Osteocyte (in vitro differentiated cells): Measurements from ENCODE around the gene ZDHHC14. TPM values are rescaled to one million over a fixed set of nuclear protein-coding genes. Genes with fewer than 3 reads are reported as not detected.

Experiments
- DNase-seq: peaks from one replicate; pipeline ENCODE4 v3.0.0; 2021; ENCODE audit warnings: mixed read lengths; ENCODE audit not compliant: unreplicated experiment; ENCODE audit errors: extremely low spot score
- H3K27ac Mint-ChIP-seq: one replicate; pipeline ENCODE4 v1.8.0; 2021; ENCODE audit warnings: mild to moderate bottlenecking, mixed read lengths; ENCODE audit not compliant: unreplicated experiment
- H3K27me3 Mint-ChIP-seq: one replicate; pipeline ENCODE4 v1.8.0; 2021; ENCODE audit warnings: mixed read lengths; ENCODE audit not compliant: unreplicated experiment
- H3K36me3 Mint-ChIP-seq: one replicate; pipeline ENCODE4 v1.8.0; 2021; ENCODE audit warnings: mixed read lengths; ENCODE audit not compliant: unreplicated experiment
- H3K4me1 Mint-ChIP-seq: one replicate; pipeline ENCODE4 v1.8.0; 2021; ENCODE audit warnings: mixed read lengths; ENCODE audit not compliant: unreplicated experiment
- H3K4me3 Mint-ChIP-seq: one replicate; pipeline ENCODE4 v1.8.0; 2021; ENCODE audit warnings: mild to moderate bottlenecking, moderate library complexity, mixed read lengths; ENCODE audit not compliant: unreplicated experiment
- H3K9me3 Mint-ChIP-seq: one replicate; pipeline ENCODE4 v1.8.0; 2021; ENCODE audit warnings: mixed read lengths; ENCODE audit not compliant: unreplicated experiment
- total RNA-seq: library from RNA; stranded (reverse); gene quantifications from 2 replicates; pipeline ENCODE4 v1.2.1, GENCODE V29; 2021
- TF ChIP-seq, protein P1 (sequence below): fragments of 200-600 bp; sonication (generic); IDR thresholded peaks from 2 replicates; pipeline ENCODE4 v1.5.0; 2021; ENCODE audit warnings: antibody characterized with exemption, mild to moderate bottlenecking, moderate library complexity

Gene ZDHHC14
- total RNA-seq, 1 donor from 2014 or later: 9.1 TPM

DNA sequence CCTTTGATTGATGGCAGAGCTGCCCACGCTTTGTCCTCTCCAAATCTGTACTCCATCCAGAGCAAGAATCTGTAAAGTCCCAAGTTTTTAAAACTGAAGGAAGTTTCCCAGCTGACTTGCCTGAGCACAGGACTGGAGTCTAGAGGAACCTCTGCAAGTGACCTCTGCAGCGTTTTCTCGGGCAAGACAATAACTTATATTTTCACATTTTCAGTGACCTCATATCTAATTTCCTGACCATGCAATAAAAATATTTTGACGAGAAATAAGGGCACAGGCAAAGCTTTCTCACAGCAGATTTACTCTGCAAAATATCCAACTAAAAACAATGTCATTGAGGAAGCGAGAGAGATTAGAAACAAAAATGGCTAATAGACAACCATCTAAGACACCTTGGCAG lies 256.5 kb downstream of the ZDHHC14 start:
- peaks cover 5% of the 10 kb centered on the region for H3K4me1 Mint-ChIP-seq
- no peak overlapping the region for H3K27ac Mint-ChIP-seq
- H3K4me3 Mint-ChIP-seq: no peak overlapping the region
- no peaks in the 10 kb centered on the region for H3K9me3 Mint-ChIP-seq
- DNase-seq: no peak
- no peaks in the 10 kb centered on the region for H3K36me3 Mint-ChIP-seq
- TF ChIP-seq, protein P1, sequence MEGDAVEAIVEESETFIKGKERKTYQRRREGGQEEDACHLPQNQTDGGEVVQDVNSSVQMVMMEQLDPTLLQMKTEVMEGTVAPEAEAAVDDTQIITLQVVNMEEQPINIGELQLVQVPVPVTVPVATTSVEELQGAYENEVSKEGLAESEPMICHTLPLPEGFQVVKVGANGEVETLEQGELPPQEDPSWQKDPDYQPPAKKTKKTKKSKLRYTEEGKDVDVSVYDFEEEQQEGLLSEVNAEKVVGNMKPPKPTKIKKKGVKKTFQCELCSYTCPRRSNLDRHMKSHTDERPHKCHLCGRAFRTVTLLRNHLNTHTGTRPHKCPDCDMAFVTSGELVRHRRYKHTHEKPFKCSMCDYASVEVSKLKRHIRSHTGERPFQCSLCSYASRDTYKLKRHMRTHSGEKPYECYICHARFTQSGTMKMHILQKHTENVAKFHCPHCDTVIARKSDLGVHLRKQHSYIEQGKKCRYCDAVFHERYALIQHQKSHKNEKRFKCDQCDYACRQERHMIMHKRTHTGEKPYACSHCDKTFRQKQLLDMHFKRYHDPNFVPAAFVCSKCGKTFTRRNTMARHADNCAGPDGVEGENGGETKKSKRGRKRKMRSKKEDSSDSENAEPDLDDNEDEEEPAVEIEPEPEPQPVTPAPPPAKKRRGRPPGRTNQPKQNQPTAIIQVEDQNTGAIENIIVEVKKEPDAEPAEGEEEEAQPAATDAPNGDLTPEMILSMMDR: no peak
- no peaks in the 10 kb centered on the region for H3K27me3 Mint-ChIP-seq

DNA sequence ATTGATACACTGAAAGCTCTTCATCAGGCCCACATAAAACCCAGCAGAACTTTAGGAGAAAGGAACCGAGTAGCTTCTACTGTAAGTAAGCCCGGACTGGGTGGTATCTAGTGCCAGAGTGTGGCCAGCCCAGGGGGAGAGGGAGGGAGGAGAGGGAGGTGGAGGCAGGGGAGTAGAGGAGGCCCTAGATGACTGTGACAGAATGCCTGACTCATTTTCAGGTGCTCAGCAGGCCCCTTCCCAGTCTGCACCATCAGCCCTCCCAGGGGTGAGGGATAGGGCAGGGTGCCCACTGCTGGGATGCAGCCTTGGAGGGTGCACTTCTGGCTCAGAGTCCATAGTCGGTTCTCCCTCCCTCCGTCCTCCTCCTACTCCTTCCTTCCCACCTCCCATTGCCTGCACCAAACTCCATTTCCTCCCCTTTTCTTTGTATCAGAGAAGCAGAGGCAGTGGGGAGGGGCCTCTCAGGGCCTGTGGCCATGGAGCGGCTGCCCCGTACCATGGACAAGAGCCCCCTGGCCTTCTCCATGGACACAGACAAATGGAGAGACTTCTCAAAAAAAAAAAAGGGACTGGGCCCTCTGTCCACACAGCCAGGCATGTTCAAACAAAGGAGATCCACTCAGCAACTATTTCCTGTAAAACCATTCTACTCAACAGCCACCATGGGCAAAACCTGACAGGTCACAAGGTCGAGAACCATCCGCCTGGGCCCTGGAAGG lies 257.1 kb downstream of the ZDHHC14 start:
- TF ChIP-seq, protein P1: no peak
- no peaks in the 10 kb centered on the region for H3K9me3 Mint-ChIP-seq
- H3K27ac Mint-ChIP-seq: no peak overlapping the region
- no peak overlapping the region for H3K4me3 Mint-ChIP-seq
- H3K27me3 Mint-ChIP-seq: no peaks in the 10 kb centered on the region
- H3K36me3 Mint-ChIP-seq: no peaks in the 10 kb centered on the region
- peaks cover 4% of the 10 kb centered on the region for H3K4me1 Mint-ChIP-seq
- no peak for DNase-seq

DNA sequence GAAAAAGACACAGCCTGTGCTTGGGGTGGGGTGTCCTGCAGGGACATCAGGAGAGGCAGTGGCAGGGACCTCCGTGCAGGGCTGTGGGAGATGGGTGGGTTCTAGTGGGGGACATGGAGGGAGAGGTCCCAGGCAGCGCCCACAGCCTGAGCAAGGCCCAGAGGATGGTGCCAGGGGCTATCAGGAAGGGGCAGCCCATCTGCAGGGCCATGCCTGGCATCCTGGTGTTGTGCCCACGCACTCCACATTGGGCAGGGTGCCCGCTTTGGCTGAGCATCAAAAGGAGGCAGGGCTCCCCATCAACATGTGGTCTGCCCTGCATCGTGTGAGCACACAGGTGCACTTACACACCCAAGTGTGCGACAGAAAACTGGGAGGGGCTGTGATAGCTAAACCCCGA lies 257.8 kb downstream of the ZDHHC14 start:
- Mint-ChIP-seq H3K9me3 (no peaks in the 10 kb centered on the region), H3K4me1 (peaks cover 4% of the 10 kb centered on the region), H3K27me3 (no peaks in the 10 kb centered on the region), H3K36me3 (no peaks in the 10 kb centered on the region), H3K4me3 (no peak overlapping the region), H3K27ac (no peak overlapping the region)
- TF ChIP-seq, protein P1: no peak
- no peak for DNase-seq

DNA sequence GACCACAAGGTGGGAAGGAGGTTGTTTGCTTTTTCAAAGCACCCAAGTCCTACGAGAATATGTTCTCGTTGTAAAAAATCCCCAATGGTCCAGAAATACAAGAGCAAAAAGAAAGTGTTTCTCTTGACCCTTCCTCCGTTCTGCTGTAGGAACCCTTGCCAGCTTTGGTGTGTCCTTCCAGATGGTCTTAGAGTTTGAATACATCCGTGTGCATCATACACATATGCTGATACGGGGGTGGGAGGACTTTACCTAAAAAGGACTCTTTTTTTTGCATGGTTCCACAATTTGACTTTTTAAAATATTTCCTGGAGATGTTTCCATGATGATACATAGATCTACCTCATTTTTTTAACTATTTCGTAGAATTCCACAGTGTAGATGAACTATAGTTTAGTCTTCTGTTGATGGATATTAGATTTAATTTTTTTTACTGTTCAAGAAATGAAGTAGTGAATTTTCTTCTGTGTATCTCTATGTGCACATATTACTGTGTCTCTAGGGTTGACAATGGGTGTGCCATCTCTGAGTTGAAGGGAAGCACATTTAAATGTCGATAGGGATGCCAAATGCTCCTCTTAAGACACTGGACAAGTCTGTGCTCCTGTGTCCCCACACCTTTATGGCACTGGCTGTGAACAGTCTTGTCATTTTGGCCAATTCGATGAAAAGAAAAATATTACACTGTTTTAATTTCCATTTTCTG lies 259.9 kb downstream of the ZDHHC14 start:
- Mint-ChIP-seq H3K9me3 (no peaks in the 10 kb centered on the region), H3K36me3 (peaks cover 3% of the 10 kb centered on the region), H3K4me3 (no peak overlapping the region), H3K4me1 (peaks cover 4% of the 10 kb centered on the region), H3K27ac (no peak overlapping the region), H3K27me3 (no peaks in the 10 kb centered on the region)
- TF ChIP-seq, protein P1: no peak
- no peak for DNase-seq

DNA sequence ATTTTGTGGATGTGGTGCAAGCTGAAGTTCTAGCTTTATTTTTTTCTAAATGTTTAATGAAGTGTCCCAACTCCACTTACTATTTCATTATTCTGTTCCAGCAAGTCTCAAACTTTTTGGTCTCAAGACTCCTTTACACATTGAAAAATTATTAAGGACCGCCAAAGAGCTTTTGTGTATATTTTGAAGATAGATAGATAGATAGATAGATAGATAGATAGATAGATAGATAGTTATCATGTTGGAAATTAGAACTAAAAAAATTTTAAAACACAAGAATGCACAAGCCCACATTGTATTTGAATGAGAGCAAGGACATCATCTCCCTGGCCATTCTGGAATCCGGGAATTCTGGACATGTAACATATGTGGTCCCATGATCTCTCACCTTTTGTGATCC lies 260.8 kb downstream of the ZDHHC14 start:
- peaks cover 4% of the 10 kb centered on the region for H3K4me1 Mint-ChIP-seq
- no peaks in the 10 kb centered on the region for H3K27me3 Mint-ChIP-seq
- DNase-seq: no peak
- no peaks in the 10 kb centered on the region for H3K9me3 Mint-ChIP-seq
- TF ChIP-seq, protein P1: no peak
- H3K36me3 Mint-ChIP-seq: peaks cover 5% of the 10 kb centered on the region
- H3K4me3 Mint-ChIP-seq: no peak overlapping the region
- no peak overlapping the region for H3K27ac Mint-ChIP-seq
